Stimulated activated CD4-positive, alpha-beta T cell treated with anti-CD3 and anti-CD28 coated beads, Interleukin-12 subunit alpha, Interleukin-12 subunit beta, amount 100 ng/mL, for 4 hours (primary cell): ENCODE measurements around the gene SURF1.
"Not testable (repeated sequence)": the region's sequence is repeated elsewhere in the genome, so short reads cannot be mapped to it uniquely, and the experiment has no call there.

Source experiments
- DNase-seq: peaks from one replicate; pipeline ENCODE4 v3.0.0-alpha.2; 2020

The SURF1 gene, protein sequence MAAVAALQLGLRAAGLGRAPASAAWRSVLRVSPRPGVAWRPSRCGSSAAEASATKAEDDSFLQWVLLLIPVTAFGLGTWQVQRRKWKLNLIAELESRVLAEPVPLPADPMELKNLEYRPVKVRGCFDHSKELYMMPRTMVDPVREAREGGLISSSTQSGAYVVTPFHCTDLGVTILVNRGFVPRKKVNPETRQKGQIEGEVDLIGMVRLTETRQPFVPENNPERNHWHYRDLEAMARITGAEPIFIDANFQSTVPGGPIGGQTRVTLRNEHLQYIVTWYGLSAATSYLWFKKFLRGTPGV

DNA sequence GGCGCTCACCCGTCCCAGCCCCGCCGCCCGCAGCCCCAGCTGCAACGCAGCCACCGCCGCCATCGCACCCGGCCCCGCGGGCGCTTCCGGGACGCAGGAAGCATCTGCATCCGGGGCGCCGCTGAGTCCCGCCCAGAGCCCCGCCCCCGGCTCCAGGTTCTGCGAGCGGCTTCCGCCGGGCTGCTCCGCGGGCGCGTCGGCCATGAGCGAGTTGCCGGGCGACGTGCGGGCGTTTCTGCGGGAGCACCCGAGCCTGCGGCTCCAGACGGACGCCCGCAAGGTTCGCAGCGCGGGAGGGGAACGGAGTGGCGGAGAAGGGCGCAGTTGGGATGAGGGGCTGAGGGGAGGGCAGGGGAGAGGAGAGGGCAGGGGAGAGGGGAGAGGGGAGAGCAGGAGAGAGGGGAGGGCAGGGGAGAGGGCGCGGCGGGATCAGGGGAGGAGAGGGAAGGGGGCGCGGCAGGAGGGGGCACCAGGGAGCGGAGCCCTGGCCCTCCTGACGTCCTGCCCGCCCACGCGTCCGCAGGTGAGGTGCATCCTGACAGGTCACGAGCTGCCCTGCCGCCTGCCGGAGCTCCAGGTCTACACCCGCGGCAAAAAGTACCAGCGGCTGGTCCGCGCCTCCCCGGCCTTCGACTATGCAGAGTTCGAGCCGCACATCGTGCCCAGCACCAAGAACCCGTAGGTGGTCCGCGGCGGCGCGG, at the start of gene SURF1, which contains the start of gene SURF2:
TSS of gene SURF1 (minus strand) at position 97 of the 701 bp plus-strand sequence. CDS start at position 63, 34 bp downstream.
TSS of gene SURF2 (plus strand) at position 160 of the 701 bp plus-strand sequence. CDS start at position 203, 43 bp downstream.
- peak; percentile 93 for DNase-seq

DNA sequence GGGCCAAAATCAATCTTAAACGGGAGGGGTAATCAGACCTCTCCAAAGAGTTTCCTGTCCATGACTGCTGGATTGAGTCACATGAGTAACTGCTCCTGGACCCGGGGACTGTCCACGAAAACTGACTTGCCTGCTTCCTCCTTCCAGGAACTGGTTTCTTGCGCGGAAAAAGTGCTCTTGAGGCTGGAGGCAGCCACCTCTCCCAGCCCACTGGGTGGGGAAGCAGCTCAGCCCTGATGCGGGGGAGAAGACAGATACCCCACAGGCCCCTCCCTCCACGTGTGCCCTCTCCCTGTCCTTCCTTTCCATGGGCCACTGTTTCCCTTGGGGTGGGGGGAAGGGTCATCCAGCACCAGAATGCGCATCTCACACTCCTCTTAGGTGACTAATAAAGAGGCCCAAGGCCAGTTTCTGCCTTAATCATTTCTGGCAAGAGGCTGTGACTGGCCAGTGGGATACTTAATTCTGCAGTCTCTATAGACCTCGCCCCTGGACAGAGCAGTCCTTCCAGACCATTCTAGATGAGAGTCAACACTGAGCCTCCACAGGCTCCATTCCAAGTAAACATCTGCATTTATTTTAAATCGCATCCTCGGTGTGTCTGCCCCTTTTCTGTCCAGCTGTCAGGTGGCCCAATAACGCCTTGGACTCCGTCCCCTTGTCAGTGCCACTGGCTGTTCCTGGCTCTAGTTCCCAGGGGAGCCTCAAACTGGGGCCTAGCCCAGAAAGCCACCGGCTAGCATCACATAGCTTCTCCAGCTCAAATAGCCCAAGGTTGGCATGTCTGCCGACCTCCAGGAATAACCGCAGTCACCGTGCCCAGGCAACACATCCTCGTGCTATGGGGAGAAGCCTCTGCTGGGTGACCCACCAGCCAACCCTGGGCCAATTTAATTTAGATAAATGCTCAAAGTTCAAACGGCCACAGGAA, 49.5 kb upstream of the SURF1 start:
- no peak for DNase-seq

DNA sequence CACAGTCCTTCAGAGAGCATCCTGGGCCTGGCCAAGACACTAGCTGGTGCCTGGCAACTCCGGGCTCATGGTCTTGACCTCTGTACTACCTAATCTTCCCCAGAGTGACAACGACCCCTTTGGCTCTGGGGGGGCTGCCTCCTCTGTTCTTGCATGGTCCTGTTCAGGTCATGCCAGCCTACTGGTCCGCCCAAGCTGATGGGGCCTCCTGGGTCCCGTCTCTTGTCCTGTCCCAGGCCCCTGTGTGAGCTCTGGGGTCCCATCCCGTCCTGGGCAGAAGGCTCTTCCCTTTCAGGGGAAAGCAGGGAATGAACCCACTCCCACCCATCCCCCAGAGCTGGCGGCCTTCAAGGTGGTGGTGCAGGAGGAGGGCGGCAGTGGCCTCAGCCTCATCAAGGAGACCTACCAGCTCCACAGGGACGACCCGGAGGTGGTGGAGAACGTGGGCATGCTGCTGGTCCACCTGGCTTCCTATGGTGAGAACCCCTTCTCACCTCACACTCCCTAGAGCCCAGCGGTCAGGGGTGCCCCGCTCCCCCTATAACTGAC, 48.2 kb upstream of the SURF1 start:
- no peak for DNase-seq

DNA sequence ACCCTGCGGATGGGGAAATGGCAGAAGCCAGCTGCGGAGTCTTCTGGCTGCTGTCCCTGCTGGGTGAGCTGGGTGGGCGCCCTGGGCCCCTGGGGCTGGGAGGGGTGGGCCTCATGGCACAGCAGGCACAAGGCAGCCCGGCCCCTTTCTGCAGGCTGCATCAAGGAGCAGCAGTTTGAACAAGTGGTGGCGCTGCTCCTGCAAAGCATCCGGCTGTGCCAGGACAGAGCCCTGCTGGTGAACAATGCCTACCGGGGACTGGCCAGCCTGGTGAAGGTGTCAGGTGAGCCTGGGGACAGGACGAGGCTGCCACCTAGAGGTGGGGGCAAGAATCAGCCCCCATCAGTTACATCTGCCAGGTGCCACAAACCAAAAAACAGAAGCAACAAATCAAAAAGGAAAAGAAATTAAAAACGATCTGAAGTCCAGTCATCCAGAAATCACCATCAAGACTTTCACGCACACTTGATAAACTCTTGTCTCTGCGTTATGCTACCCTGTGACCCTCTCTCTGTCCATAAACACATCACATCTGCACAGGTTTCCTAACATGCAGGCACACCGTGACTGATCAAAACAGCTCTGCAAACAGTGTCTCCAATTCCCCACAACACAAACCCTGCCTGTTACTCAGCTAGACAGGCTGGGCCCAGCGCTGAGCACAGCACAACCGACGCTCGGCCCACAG, 47.6 kb upstream of the SURF1 start:
- peak; percentile 56 for DNase-seq

DNA sequence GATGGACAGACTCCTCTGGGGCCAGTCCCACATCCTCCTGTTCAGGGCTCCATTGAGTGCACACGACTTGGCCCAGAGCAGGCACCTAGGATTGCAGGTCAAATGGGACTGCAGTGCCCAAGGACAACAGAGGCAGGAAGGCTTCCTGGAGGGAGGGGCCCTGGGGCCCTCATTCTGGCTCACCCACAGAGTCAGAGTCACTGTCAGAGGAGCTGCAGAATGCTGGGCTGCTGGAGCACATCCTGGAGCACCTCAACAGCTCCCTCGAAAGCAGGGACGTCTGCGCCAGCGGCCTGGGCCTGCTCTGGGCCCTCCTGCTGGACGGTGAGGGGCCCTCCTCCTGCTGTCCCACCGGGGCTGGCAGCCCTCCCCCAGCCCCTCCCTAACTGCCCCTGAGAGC, 46.4 kb upstream of the SURF1 start:
- no peak for DNase-seq

DNA sequence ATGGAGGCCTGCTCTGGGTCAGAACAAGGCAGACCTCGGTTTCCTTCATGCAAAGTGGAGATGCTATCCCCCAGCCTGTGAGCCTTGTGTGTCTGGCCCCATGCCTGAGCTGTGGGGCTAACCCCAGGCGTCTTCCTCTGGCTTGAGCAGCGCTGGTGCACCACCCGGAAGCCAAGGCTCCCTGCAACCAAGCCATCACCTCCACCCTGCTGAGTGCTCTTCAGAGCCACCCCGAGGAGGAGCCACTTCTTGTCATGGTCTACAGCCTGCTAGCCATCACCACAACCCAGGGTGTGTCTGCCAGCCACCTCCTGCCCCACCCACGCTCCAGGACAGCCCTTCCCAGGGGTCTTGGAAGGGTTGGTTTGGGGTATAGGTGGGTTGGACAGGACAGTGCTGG, 45.3 kb upstream of the SURF1 start:
- DNase-seq: no peak

DNA sequence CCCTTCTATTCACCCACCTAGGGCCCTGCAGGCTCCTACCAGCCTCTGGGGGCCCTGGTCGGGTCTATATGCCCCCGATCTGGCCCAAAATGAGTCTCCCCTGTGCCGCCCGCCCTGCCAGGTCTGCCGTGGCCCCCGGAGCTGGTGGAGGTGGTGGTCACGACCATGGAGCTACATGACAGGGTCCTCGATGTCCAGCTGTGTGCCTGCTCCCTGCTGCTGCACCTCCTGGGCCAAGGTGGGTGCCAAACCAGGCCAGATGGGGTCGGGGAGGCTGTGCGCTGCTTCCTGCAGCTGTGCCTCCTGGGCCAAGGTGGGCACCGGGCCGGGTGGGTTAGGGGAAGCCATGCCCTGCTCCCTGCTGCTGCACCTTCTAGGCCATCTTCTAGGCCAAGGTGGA, 44.0 kb upstream of the SURF1 start:
- no peak for DNase-seq

DNA sequence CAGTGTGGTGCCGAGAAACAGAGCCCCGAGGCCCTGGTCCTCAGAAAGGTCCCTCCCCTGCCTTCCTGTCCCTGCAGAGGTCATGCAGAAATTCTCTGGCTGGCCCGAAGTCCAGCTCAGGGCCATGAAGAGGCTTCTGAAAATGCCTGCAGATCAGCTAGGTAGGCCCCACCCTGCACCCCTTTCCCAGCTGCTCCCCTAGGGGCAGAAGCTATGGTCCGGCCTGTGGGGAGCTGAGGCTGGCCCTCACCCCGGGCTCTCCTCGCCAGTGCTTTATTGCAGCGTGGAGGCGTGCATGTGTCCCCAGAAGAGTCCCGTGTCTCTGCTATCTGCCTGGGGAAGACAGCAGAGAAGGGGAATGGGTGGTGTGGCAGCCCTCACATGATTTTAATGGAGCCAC, 41.6 kb upstream of the SURF1 start:
- DNase-seq: no peak

DNA sequence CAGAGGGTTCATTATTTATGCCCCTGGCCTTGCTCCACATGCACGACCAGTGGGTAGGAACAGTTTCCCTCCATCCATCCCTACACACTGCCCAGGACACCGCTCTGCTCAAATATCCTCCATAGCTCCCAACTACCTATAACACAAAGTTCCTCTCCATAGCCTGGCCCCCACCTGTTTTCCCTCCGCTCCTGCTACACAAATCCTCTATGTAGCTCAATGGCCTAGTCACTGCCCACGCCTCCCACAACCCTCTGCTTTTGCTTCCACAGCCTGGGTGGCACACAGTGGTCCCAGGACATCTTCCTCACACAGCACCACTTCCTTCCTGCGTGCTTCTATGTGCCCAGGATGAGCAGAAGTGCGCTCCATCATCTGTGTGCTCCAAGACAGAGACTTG, 41.1 kb upstream of the SURF1 start:
- DNase-seq: no peak

DNA sequence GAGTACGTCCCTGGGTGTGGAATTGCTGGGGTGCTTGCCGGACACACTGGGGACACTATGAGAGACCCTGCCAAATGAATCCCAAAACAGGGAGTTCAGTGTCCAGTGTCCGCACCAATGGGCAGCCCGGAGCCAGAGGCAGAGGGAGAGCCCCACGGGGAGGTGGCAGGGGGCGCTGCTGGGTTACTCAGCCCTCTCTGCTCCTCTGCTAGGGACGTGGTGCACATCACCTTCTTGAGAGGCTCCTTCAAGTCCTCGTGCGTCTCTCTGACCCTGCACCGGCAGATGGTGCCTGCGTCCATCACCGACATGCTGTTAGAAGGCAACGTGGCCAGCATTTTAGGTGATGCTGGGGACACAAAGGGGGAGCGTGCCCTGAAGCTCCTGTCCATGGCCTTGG, 40.7 kb upstream of the SURF1 start:
- DNase-seq: no peak

DNA sequence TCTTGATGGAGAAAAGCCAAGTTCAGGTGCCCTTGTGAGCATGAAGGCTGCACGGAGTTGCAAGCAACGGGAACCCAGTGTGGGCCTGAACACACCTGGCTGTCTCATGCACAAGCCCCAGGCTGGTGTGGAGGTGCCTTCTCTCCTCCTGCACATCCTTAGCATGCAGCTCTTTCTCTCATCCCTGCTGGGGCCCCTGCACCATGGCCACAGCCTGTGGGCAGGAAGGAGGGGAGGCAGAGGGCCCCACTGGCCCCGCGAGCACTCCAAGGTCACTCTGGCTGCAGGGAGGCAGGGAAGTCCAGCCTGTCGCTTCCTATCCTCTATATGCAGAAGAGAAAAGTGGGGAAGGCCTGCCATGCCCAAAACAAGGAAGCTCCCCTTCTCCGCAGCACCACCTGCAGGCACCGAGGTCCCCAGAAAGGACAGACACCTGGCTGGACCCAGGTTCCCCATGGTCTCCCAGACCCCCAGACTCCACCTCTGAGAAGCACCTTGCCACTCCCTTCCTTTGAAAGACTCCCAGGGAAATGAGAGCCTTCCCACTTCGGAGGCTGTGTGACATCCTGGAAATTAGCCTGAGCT, 38.5 kb upstream of the SURF1 start:
- DNase-seq: no peak

DNA sequence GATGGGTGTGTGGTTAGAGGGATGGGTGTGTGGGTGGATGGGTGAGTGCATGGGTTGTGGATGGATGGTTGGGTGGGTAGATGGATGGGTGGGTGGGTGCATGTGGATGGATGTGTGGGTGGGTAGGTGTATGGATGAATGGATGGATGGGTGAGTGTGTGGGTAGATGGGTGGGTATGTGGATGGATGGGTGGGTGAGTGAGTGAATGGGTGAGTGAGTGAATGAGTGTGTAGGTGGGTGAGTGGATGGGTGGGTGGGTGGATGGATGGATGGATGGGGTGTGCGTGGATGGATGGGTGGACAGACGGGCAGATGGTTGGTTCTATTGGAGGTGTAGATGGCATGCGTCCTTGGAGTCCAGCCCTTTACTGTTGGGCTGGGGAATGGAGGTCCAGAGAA, 37.1 kb upstream of the SURF1 start:
- no peak for DNase-seq

DNA sequence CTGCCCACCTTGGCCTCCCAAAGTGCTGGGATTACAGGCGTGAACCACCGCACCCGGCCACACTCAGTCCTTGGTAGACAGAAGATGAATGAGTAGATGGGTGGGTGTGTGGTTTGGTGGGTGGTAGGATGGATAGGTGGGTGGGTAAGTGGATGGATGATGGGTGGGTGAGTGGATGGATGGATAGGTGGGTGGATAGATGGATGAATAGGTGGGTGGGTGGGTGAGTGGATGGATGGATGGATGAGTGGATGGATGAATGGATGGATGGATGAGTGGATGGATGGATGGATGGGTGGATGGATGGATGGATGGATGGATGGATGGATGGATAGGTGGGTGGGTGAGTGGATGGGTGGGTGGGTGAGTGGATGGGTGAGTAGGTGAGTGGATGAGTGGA, 36.0 kb upstream of the SURF1 start:
- DNase-seq: not testable (repeated sequence)

DNA sequence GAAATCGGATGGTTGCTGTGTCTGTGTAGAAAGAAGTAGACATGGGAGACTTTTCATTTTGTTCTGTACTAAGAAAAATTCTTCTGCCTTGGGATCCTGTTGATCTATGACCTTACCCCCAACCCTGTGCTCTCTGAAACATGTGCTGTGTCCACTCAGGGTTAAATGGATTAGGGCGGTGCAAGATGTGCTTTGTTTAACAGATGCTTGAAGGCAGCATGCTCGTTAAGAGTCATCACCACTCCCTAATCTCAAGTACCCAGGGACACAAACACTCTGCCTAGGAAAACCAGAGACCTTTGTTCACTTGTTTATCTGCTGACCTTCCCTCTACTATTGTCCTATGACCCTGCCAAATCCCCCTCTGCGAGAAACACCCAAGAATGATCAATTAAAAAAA, 35.2 kb upstream of the SURF1 start:
- DNase-seq: not testable (repeated sequence)

DNA sequence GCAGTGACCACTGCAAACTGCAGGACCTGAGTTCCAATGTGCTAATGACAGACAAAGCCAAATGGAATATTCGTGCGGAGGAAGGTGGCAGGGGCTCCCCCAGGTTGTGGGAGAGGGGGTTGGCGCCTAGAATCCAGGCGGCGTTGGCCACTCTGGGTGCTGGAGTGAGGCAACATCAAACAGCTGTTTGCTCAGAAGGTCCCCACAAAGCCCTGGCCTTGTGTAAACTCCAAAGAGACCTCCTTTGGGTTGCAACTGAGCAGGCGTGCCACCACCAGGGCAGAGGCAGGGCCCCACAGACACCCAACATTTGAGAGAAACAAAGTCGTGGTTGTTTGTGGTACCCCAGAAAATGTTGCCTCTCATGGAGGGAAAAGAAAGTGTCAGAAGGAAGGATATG, 34.4 kb upstream of the SURF1 start:
- DNase-seq: no peak

DNA sequence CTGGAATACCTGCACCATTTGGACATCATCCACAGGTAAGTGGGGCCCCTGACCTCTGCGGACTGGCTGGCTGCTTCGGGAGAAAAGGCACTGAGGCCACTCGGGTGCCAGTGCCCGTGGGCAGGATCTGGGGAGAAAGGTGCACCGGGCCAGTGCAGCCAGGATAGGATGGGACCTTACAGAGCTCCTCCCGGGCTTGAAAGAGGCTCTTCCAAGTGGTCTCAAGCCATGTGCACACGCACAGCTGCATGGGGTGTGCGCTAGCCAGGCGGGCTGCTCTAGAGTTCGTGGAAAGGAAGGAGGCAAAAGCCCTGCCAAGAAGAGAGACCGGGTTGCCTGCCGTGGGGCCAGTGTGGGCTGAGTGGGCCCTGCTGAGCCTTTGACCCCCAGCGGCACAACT, 33.3 kb upstream of the SURF1 start:
- no peak for DNase-seq

DNA sequence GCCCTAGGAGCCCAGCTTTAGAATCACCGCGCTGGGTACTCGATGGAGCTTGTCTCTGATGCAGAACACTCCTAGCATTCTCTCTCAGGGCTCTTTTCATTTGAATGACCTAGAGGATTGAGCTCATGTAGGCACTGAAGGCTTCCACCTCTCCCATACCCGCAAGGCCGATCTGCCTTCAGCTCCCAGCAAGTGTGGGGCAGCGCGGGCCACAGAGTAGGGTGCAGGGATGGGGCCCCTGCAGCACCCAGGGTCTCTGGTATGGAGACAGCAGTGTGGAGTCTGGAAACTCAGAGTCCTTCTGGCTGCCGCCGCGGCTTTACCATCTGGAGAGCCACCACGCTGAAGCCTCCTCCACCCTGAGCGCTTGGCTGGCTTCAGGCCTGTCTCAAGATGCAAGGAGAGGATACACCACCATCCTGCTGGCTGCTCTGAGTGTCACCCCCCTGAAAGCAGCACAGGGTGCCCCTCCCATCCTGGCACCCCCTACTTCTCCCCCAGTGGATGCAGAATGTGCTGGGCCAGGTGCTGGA, 32.8 kb upstream of the SURF1 start:
- no peak for DNase-seq

DNA sequence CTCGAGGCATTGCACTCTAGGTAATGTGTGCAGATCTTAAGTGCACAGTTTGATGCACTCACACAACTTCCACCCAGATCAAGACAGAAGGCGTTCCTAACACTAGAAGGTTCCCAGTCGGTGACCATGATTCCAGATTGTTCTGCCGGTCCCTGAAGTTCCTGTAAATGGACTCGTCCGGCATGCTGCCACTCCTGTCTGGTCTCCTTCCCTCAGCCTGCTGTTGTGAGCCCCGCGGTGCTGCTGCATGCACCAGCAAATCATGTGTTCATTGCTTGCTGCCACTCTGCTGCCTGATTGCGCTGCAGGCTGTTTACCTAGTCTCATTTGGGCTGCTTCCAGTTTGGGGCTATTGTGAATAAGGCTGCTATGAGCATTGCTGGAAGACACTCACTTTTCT, 31.4 kb upstream of the SURF1 start:
- DNase-seq: no peak

DNA sequence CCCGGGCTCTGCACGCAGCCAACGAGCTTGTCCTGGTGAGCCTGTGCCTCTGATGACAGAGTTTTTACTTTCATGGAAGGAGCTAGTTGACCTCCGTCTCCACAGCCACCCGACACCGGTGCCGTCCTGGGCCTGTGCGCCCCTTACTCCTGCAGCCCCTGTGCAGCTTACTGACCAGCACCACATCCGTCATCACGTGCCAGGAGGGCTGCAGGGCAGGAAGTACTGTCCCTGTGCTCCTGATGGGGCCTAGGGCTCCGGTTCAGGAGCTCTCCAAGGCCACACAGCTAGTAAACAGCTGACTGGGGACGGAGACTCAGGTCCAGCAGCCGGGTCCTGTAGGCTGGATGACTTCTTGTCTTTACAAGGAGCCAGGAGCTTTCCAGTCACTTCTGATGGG, 30.1 kb upstream of the SURF1 start:
- DNase-seq: no peak

DNA sequence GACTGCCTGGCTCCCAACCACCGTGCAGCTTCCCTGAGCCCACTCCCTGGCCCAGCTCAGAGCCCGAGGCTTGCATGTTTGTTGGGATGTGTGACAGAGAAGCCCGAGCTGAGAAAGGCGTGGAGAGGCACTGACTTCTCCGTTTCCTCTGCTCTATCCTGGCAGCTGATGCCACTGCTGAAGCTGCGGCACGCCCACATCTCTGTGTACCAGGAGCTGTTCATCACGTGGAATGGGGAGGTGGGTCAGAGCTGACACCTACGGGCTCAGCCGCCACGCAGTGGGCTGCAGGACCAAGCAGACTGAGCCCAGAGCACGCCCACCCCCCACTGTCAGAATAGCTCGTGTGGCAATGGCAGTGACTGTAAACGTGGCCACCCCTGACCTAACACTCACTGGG, 29.2 kb upstream of the SURF1 start:
- no peak for DNase-seq

DNA sequence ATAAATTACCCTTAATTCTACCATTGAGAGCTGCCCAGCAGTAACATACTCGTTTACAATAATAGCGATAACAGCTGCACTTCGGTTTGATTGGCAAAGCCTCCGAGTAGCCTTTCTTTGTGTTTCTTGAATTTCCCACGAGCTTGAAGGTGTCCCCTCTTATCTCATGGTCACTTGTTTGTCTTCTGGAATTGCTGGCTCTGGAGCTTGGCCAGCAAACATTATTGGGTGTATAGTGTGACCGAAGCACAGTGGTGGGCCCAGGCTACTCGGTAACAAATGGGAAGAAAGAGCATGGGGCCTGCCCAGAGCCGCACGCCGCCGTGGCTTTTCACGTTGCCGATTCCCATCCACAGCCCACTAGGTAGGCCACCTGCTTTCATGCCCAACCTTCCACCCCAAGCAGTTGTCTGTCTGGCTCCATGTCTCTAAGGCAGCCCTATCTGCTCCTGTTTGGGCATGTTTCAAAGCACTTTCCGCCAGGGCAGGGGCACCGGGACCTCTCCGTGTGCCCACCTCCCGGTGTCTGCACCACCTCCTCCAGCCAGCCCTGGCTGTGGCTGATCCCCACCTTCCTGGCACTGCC, 28.5 kb upstream of the SURF1 start:
- no peak for DNase-seq

DNA sequence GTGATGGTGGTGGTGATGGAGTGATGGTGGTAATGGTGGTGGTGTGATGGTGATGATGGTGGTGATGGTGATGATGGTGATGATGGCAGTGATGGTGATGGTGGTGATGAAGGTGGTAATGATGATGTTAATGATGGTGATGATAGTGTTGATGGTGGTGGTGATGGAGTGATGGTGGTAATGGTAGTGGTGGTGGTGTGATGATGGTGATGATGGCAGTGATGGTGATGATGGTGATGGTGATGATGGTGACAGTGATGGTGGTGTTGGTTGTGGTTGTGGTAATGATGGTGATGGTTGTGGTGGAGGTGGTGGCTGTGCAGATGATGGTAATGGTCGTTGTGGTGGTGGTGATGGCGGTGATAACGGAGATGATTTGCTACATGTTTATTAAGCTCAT, 27.2 kb upstream of the SURF1 start:
- no peak for DNase-seq
